ENCODE measurements around the gene TEX28. TPM values are rescaled to one million over a fixed set of nuclear protein-coding genes. Genes with fewer than 3 reads are reported as not detected.
"Not testable (repeated sequence)": the region's sequence is repeated elsewhere in the genome, so short reads cannot be mapped to it uniquely, and the experiment has no call there.

The TEX28 gene
- total RNA-seq (under 1 TPM in 1 of 9 donors, not detected in 8; 0.18 TPM), polyA plus RNA-seq (under 1 TPM in 1 of 3 donors, not detected in 2; 0.07 TPM)
- long read RNA-seq, donor 1, result 0 reads
- long read RNA-seq, donor 2, result 0 reads
- long read RNA-seq, donor 3, result 0 reads
- long read RNA-seq, donor 4, result 0 reads
- long read RNA-seq, donor 5, result 0 reads
- long read RNA-seq, donor 6, result 0 reads
- long read RNA-seq, donor 7, result 0 reads
- long read RNA-seq, donor 8, result 0 reads
- long read RNA-seq, donor 9, result 0 reads
- long read RNA-seq, donor 10, result 0 reads

GRCh38 chrX:154294791-154295574, at the start of gene TEX28:
Gene TEX28 (minus strand): TSS chrX:154295124. CDS start chrX:154292117, 3,007 bp downstream.
- Histone ChIP-seq H3K4me1 (replicated peaks in 1 of 2) (no peaks in the 10 kb centered on the region), H3K36me3 (replicated peaks in 1 of 2) (no peaks in the 10 kb centered on the region), H3K4me3 (no peak within 1 kb of the TSS), H3K27me3 (no peaks in the 10 kb centered on the region), H3K9me3 (replicated peaks in 1 of 3) (no peaks in the 10 kb centered on the region), H3K27ac (no peak within 1 kb of the TSS)
- TF ChIP-seq POLR2A (IDR thresholded peaks at IDR 0.05), result no peak
- TF ChIP-seq CTCF (IDR thresholded peaks at IDR 0.05), result no peak
- no peak for DNase-seq
- intact Hi-C loops (cut with DNase I), result no loop called here
- WGBS, 4 donors, result 87 to 94% (median 92%) methylated on average over 3 to 39 of the region's 39 CpGs

- H3K9me3 ChIP-seq (replicated peaks in 1 of 3); DNase-seq; H3K4me1 ChIP-seq (replicated peaks in 1 of 2); H3K36me3 ChIP-seq (replicated peaks in 1 of 2); H3K4me3 ChIP-seq; H3K27me3 ChIP-seq; intact Hi-C loops (cut with DNase I); H3K27ac ChIP-seq: not testable (repeated sequence)
- WGBS, 4 donors, result no CpG with 5 or more reads among the region's 20 CpGs
Measured at GRCh38 chrX:154343620-154344019, 48.7 kb upstream of the TEX28 start.

GRCh38 chrX:154343063-154343462, 48.1 kb upstream of the TEX28 start:
- no CpG with 5 or more reads among the region's 16 CpGs for whole genome bisulfite sequencing, 4 donors
- H3K36me3 ChIP-seq (replicated peaks in 1 of 2); H3K4me3 ChIP-seq; DNase-seq; intact Hi-C loops (cut with DNase I); H3K4me1 ChIP-seq (replicated peaks in 1 of 2); H3K27me3 ChIP-seq; H3K27ac ChIP-seq; H3K9me3 ChIP-seq (replicated peaks in 1 of 3): not testable (repeated sequence)

GRCh38 chrX:154341399-154342298, 46.7 kb upstream of the TEX28 start:
- WGBS, 4 donors, result 0% methylated on average over 8 of the region's 115 CpGs; no CpG with 5 or more reads in 3 of the 4 donors
- not testable (repeated sequence) for DNase-seq

GRCh38 chrX:154334496-154334895, 39.6 kb upstream of the TEX28 start:
- WGBS, 4 donors, result 65 to 88% (median 80%) methylated on average over 8 to 10 of the region's 10 CpGs
- H3K4me1 ChIP-seq (replicated peaks in 1 of 2), result no peaks in the 10 kb centered on the region

More at GRCh38 chrX:154341399-154342298, 46.7 kb upstream of the TEX28 start:
- H3K27ac ChIP-seq, result peak overlapping the region in 1 of 5 donors; percentile 77
- intact Hi-C loops (cut with DNase I); H3K36me3 ChIP-seq (replicated peaks in 1 of 2); H3K4me3 ChIP-seq; H3K27me3 ChIP-seq; H3K9me3 ChIP-seq (replicated peaks in 1 of 3); H3K4me1 ChIP-seq (replicated peaks in 1 of 2): not testable (repeated sequence)

More at GRCh38 chrX:154334496-154334895, 39.6 kb upstream of the TEX28 start:
- Histone ChIP-seq H3K27ac (no peak overlapping the region), H3K9me3 (replicated peaks in 1 of 3) (no peaks in the 10 kb centered on the region), H3K4me3 (no peak overlapping the region), H3K27me3 (peaks cover 16% of the 10 kb centered on the region), H3K36me3 (replicated peaks in 1 of 2) (no peaks in the 10 kb centered on the region)
- DNase-seq, result no peak
- intact Hi-C loops (cut with DNase I), result no loop called here
- TF ChIP-seq POLR2A (IDR thresholded peaks at IDR 0.05), result no peak
- no peak for TF ChIP-seq CTCF (IDR thresholded peaks at IDR 0.05)
